Astrocyte (in vitro differentiated cells and primary cell): ENCODE results near the gene SLC7A5. TPM values are rescaled to one million over a fixed set of nuclear protein-coding genes. Genes with fewer than 3 reads are reported as not detected.

ENCODE experiments used
- DNase-seq: peaks from one replicate; pipeline ENCODE4 v3.0.0-alpha.2; 2010; ENCODE audit warnings: low read depth
- FAIRE-seq: peaks from 2 replicates; lab custom pipeline; 2011; peaks lifted over from hg19 to GRCh38; lab: Jason Lieb, UNC
- H2AFZ ChIP-seq: 2 replicates; pipeline ENCODE4 v1.6.0; 2012; ENCODE audit warnings: low read depth, low read length, inconsistent platforms
- H3K27ac ChIP-seq: 2 replicates; pipeline ENCODE4 v1.5.1; 2011; ENCODE audit warnings: low read depth, low read length, inconsistent platforms
- H3K27me3 ChIP-seq: 2 replicates; pipeline ENCODE4 v1.6.0; 2011; ENCODE audit warnings: low read length, inconsistent platforms; ENCODE audit not compliant: insufficient read depth
- H3K36me3 ChIP-seq: 2 replicates; pipeline ENCODE4 v1.5.1; 2011; ENCODE audit warnings: low read length, inconsistent platforms; ENCODE audit not compliant: insufficient read depth
- H3K4me1 ChIP-seq: 2 replicates; pipeline ENCODE4 v1.5.1; 2011; ENCODE audit warnings: low read length, inconsistent platforms; ENCODE audit not compliant: insufficient read depth
- H3K4me2 ChIP-seq: 2 replicates; pipeline ENCODE4 v1.6.0; 2012; ENCODE audit warnings: low read length, inconsistent platforms
- H3K4me3 ChIP-seq: 2 replicates; pipeline ENCODE4 v1.5.1; 2011; ENCODE audit warnings: low read depth, mild to moderate bottlenecking, low read length, inconsistent platforms; ENCODE audit not compliant: insufficient read depth
- H3K79me2 ChIP-seq: 2 replicates; pipeline ENCODE4 v1.6.0; 2012; ENCODE audit warnings: mild to moderate bottlenecking, low read length, inconsistent platforms; ENCODE audit not compliant: insufficient read depth
- H3K9ac ChIP-seq: 2 replicates; pipeline ENCODE4 v1.6.0; 2012; ENCODE audit warnings: mild to moderate bottlenecking, low read length, inconsistent platforms
- H3K9me3 ChIP-seq: 2 replicates; pipeline ENCODE4 v1.5.1; 2012; ENCODE audit warnings: low read depth, mild to moderate bottlenecking, low read length, inconsistent platforms; ENCODE audit not compliant: insufficient read depth
- H4K20me1 ChIP-seq: 2 replicates; pipeline ENCODE4 v1.6.0; 2012; ENCODE audit warnings: low read length, inconsistent platforms; ENCODE audit not compliant: insufficient read depth
- H3K27ac Mint-ChIP-seq: one replicate; pipeline ENCODE4 v1.8.0; 2021; ENCODE audit warnings: mild to moderate bottlenecking, mixed read lengths; ENCODE audit not compliant: unreplicated experiment
- H3K27me3 Mint-ChIP-seq: one replicate; pipeline ENCODE4 v1.8.0; 2021; ENCODE audit warnings: low read depth, mixed read lengths; ENCODE audit not compliant: unreplicated experiment
- H3K36me3 Mint-ChIP-seq: one replicate; pipeline ENCODE4 v1.8.0; 2021; ENCODE audit warnings: low read depth, mixed read lengths; ENCODE audit not compliant: unreplicated experiment
- H3K4me1 Mint-ChIP-seq: one replicate; pipeline ENCODE4 v1.8.0; 2021; ENCODE audit warnings: low read depth, mixed read lengths; ENCODE audit not compliant: unreplicated experiment
- H3K4me3 Mint-ChIP-seq: one replicate; pipeline ENCODE4 v1.8.0; 2021; ENCODE audit warnings: mild to moderate bottlenecking, moderate library complexity, mixed read lengths; ENCODE audit not compliant: unreplicated experiment
- H3K9me3 Mint-ChIP-seq: one replicate; pipeline ENCODE4 v1.8.0; 2021; ENCODE audit warnings: mild to moderate bottlenecking, mixed read lengths; ENCODE audit not compliant: unreplicated experiment
- EZH2 ChIP-seq: IDR thresholded peaks from 2 replicates; pipeline ENCODE4 v1.6.1; 2012; ENCODE audit warnings: mild to moderate bottlenecking, low read length, inconsistent platforms; ENCODE audit not compliant: insufficient read depth
- total RNA-seq: library from RNA; stranded (reverse); gene quantifications from 2 replicates; pipeline ENCODE4 v1.2.1, GENCODE V29; 2021
- TF ChIP-seq, protein P1 (sequence below): IDR thresholded peaks from 2 replicates; pipeline ENCODE4 v1.5.1; 2011; ENCODE audit warnings: low read depth, mild to moderate bottlenecking, inconsistent platforms, low read length, moderate library complexity; ENCODE audit not compliant: insufficient read depth

Gene SLC7A5
- total RNA-seq, 1 donor from 2014 or later = 815 TPM

DNA sequence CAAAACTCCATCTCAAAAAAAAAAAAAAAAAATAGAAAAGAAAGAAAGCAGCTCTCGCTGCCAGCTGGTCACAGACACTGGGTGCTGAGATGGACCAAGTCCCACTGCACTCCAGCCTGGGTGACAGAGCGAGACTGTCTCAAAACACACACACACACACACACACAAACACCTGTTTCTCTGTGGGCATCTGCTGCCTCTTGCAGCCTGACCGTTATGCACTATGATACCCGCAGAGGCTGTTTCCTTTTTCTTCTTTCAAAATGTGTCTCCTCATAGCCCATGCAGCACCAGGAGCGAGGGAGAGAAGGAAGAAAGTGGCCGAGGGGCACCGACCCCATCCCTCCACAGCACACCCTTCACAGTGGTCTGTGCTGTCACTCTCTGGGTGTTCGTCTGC is 66.6 kb downstream of the SLC7A5 start:
- no peak overlapping the region for H2AFZ ChIP-seq
- peaks cover 2% of the 10 kb centered on the region for H3K27me3 Mint-ChIP-seq
- no peak overlapping the region for H3K27ac Mint-ChIP-seq
- TF ChIP-seq, protein P1, sequence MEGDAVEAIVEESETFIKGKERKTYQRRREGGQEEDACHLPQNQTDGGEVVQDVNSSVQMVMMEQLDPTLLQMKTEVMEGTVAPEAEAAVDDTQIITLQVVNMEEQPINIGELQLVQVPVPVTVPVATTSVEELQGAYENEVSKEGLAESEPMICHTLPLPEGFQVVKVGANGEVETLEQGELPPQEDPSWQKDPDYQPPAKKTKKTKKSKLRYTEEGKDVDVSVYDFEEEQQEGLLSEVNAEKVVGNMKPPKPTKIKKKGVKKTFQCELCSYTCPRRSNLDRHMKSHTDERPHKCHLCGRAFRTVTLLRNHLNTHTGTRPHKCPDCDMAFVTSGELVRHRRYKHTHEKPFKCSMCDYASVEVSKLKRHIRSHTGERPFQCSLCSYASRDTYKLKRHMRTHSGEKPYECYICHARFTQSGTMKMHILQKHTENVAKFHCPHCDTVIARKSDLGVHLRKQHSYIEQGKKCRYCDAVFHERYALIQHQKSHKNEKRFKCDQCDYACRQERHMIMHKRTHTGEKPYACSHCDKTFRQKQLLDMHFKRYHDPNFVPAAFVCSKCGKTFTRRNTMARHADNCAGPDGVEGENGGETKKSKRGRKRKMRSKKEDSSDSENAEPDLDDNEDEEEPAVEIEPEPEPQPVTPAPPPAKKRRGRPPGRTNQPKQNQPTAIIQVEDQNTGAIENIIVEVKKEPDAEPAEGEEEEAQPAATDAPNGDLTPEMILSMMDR = no peak
- no peak for TF ChIP-seq EZH2
- H3K9ac ChIP-seq = no peak overlapping the region
- no peak overlapping the region for H3K4me3 ChIP-seq
- no peaks in the 10 kb centered on the region for H3K27me3 ChIP-seq
- no peaks in the 10 kb centered on the region for H3K36me3 ChIP-seq
- H3K9me3 Mint-ChIP-seq = peaks cover 7% of the 10 kb centered on the region
- no peak overlapping the region for H3K27ac ChIP-seq
- H3K4me1 Mint-ChIP-seq = peaks cover 17% of the 10 kb centered on the region
- H3K9me3 ChIP-seq = no peaks in the 10 kb centered on the region
- H3K4me1 ChIP-seq = peaks cover 16% of the 10 kb centered on the region
- no peaks in the 10 kb centered on the region for H3K79me2 ChIP-seq
- H4K20me1 ChIP-seq = no peaks in the 10 kb centered on the region
- H3K36me3 Mint-ChIP-seq = peaks cover 2% of the 10 kb centered on the region
- no peak for DNase-seq
- FAIRE-seq = no peak
- no peak overlapping the region for H3K4me3 Mint-ChIP-seq
- no peak overlapping the region for H3K4me2 ChIP-seq

DNA sequence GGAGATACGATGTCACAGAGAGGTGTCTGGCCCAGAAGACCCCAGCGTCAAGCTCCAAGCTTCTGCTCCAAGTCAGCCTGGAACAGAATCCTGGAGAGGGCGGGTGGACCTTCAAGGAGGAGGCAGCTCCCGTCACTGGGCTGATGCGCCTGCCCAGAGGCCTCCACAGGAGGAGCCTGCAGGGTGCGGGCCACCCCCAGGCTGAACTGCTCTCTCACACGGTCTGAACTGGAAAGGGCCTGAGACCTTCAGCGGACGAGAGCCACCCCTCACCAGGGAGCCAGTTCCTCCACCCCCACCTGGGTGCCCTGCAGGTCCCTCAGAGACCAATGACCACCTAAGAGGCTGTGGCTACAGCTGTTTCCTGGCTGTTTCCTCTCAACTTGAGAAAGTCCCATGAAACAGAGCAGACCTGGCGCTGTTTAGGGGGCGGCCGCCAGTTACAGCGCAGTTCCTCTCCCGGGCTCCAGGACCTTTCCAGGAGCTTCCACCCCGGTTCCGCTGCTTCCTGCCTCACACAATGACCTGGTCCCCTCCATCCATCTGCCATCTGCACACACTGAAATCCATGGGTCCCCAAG is 67.5 kb downstream of the SLC7A5 start:
- Histone ChIP-seq H3K27ac (no peak overlapping the region), H3K9ac (no peak overlapping the region), H4K20me1 (no peaks in the 10 kb centered on the region), H2AFZ (no peak overlapping the region), H3K4me2 (no peak overlapping the region), H3K9me3 (no peaks in the 10 kb centered on the region), H3K27me3 (no peaks in the 10 kb centered on the region), H3K4me3 (no peak overlapping the region), H3K36me3 (no peaks in the 10 kb centered on the region), H3K79me2 (no peaks in the 10 kb centered on the region), H3K4me1 (peaks cover 10% of the 10 kb centered on the region)
- peaks cover 2% of the 10 kb centered on the region for H3K27me3 Mint-ChIP-seq
- TF ChIP-seq EZH2 = no peak
- TF ChIP-seq, protein P1 = no peak
- no peak overlapping the region for H3K27ac Mint-ChIP-seq
- peaks cover 7% of the 10 kb centered on the region for H3K9me3 Mint-ChIP-seq
- H3K36me3 Mint-ChIP-seq = peaks cover 2% of the 10 kb centered on the region
- DNase-seq (no peak), FAIRE-seq (no peak)
- H3K4me1 Mint-ChIP-seq = peaks cover 11% of the 10 kb centered on the region
- no peak overlapping the region for H3K4me3 Mint-ChIP-seq

DNA sequence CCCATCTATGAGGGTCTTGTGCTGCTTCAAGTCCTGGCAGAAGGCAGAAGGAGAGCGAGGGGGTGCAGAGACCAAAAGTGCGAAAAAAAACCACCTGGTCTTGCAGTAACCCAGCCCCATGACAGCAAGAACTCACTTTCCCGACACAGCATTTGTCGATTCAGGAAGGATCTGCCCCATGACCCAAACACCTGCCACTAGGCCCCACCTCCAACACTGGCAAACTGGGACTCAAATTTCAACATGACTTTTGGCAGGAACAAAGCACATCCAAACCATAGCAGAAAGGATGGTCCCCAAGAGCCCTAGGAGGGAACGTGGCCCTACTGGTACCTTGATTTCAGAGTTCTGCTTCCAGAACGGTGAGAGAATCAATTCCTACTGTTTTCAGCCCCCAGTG is 68.8 kb downstream of the SLC7A5 start:
- Mint-ChIP-seq H3K27ac (no peak overlapping the region), H3K36me3 (peaks cover 2% of the 10 kb centered on the region), H3K27me3 (peaks cover 2% of the 10 kb centered on the region), H3K4me1 (no peaks in the 10 kb centered on the region), H3K9me3 (peaks cover 7% of the 10 kb centered on the region), H3K4me3 (no peak overlapping the region)
- no peaks in the 10 kb centered on the region for H3K79me2 ChIP-seq
- no peaks in the 10 kb centered on the region for H3K4me1 ChIP-seq
- no peak overlapping the region for H2AFZ ChIP-seq
- FAIRE-seq (no peak), DNase-seq (no peak)
- no peaks in the 10 kb centered on the region for H3K36me3 ChIP-seq
- no peaks in the 10 kb centered on the region for H3K27me3 ChIP-seq
- H3K4me2 ChIP-seq = no peak overlapping the region
- no peak overlapping the region for H3K4me3 ChIP-seq
- H4K20me1 ChIP-seq = no peaks in the 10 kb centered on the region
- H3K27ac ChIP-seq = no peak overlapping the region
- no peak overlapping the region for H3K9ac ChIP-seq
- H3K9me3 ChIP-seq = no peaks in the 10 kb centered on the region
- no peak for TF ChIP-seq EZH2
- TF ChIP-seq, protein P1 = no peak
